Stimulated activated naive CD8-positive, alpha-beta T cell treated with anti-CD3 and anti-CD28 coated beads, Interleukin-15, amount 100 ng/mL, for 72 hours (primary cell): ENCODE measurements around the gene ATP1A1.

Experiments used
- ATAC-seq: fragments of 150-1000 bp; cut with Tn5 transposase; 2 replicates; pipeline ENCODE4 v1.10.0; 2021; ENCODE audit warnings: mild to moderate bottlenecking, moderate library complexity
- DNase-seq, 2 donors: peaks; one replicate each; pipeline ENCODE4 v3.0.0; 2021 to 2022
- H3K27ac Mint-ChIP-seq, 2 donors: one replicate each; pipeline ENCODE4 v1.8.0; 2022; ENCODE audit warnings: mild to moderate bottlenecking in 2 of 2, mixed read lengths in 2 of 2, moderate library complexity in 2 of 2
- H3K27me3 Mint-ChIP-seq: one replicate; pipeline ENCODE4 v1.8.0; 2022; ENCODE audit warnings: mixed read lengths
- H3K4me1 Mint-ChIP-seq: one replicate; pipeline ENCODE4 v1.8.0; 2022; ENCODE audit warnings: mild to moderate bottlenecking, mixed read lengths
- H3K4me3 Mint-ChIP-seq, 2 donors: one replicate each; pipeline ENCODE4 v1.8.0; 2022; ENCODE audit warnings: mild to moderate bottlenecking in 2 of 2, mixed read lengths in 2 of 2, moderate library complexity in 1 of 2
- H3K9me3 Mint-ChIP-seq, 2 donors: one replicate each; pipeline ENCODE4 v1.8.0; 2022; ENCODE audit warnings: mixed read lengths in 2 of 2

Gene ATP1A1

GRCh38 chr1:116407033-116407432 lies 34.0 kb downstream of the ATP1A1 start:
- DNase-seq (no peak), ATAC-seq (no peak)
- Mint-ChIP-seq H3K4me3 (no peak overlapping the region), H3K4me1 (peaks cover 25% of the 10 kb centered on the region), H3K27ac (no peak overlapping the region), H3K27me3 (no peaks in the 10 kb centered on the region), H3K9me3 (no peaks in the 10 kb centered on the region)

DNA sequence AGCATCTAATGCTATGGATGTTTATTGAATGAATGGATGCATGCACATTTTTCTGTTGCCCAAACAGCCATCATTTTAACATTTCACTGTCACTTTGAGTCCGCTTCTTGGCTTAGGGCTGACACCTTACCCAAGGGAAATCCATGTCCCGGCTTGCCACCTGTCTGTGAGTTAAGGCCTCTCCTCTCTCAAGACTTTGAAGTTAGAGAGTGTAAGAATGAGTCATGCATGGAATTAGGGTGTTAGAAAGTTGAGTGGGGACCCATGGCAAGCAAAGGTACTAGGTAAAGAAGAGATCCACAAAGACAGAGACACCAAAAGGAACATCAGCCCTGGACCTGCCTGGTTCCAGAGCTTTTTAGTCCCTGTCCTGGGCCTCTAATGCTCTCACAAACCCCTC lies 35.1 kb downstream of the ATP1A1 start:
- no peak overlapping the region for H3K4me3 Mint-ChIP-seq
- no peak overlapping the region for H3K27ac Mint-ChIP-seq
- no peaks in the 10 kb centered on the region for H3K27me3 Mint-ChIP-seq
- ATAC-seq: no peak
- peaks cover 23% of the 10 kb centered on the region for H3K4me1 Mint-ChIP-seq
- no peaks in the 10 kb centered on the region for H3K9me3 Mint-ChIP-seq
- no peak for DNase-seq

DNA sequence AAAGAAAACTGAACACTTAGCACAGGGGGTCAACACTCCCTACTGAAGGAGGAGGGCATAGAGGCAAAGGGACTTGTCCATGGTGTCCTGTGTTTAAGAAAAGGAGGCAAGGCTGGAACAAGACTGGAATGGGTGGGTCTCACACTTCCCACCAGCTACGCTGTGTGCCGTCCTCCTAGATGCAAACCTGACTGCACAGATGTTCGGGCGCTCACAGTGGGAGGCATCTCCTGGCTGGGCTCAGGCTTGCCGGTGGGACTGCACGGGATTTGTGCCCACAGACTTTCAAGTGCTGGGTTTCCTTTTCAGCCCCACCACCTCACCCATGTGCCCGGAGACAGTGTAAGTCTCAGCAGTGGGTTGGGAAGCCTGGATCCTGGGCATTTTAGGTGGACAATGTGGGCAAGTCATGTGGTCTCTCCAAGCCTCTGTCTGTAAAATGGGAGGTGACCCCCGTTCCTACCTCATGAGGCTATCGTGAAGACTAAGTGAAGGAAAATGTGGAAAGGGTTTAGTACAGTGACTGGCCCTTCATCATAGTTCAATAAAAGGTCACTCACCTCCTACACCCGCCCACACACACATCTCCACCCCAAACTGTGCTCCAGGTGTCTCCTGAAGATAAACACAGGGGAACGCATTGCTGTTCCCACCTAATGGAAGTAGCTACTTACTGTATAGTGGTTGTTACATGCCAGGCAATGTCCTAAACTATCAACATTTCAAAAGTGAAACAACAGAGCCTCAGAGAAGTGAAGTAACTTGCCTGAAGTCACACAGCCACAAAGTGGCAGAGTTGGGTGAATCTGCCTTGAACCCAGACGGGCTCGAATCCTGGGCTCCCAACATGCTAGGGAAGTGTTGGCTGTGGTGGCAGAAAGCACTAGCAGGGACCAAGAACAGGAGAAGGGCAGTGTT lies 36.0 kb downstream of the ATP1A1 start:
- Mint-ChIP-seq H3K4me1 (peaks cover 32% of the 10 kb centered on the region), H3K9me3 (peaks cover 0 to 3% of the 10 kb centered on the region in 2 donors), H3K4me3 (no peak overlapping the region), H3K27ac (peak overlapping the region in 1 of 2 donors; percentile 56), H3K27me3 (no peaks in the 10 kb centered on the region)
- DNase-seq (no peak), ATAC-seq (no peak)

GRCh38 chr1:116409751-116410191 lies 36.7 kb downstream of the ATP1A1 start:
- H3K4me1 Mint-ChIP-seq: peaks cover 39% of the 10 kb centered on the region
- ATAC-seq (no peak), DNase-seq (no peak)
- H3K27ac Mint-ChIP-seq: peak overlapping the region in 1 of 2 donors; percentile 46
- H3K27me3 Mint-ChIP-seq: no peaks in the 10 kb centered on the region
- H3K9me3 Mint-ChIP-seq: peaks cover 0 to 3% of the 10 kb centered on the region in 2 donors
- no peak overlapping the region for H3K4me3 Mint-ChIP-seq

- Mint-ChIP-seq H3K4me3 (no peak overlapping the region), H3K27ac (no peak overlapping the region), H3K9me3 (peaks cover 0 to 3% of the 10 kb centered on the region in 2 donors), H3K27me3 (no peaks in the 10 kb centered on the region), H3K4me1 (peaks cover 60% of the 10 kb centered on the region)
- no peak for ATAC-seq
- DNase-seq: no peak
Observed at GRCh38 chr1:116411784-116412479, 38.9 kb downstream of the ATP1A1 start.

- H3K9me3 Mint-ChIP-seq: peaks cover 0 to 3% of the 10 kb centered on the region in 2 donors
- no peak for ATAC-seq
- no peak overlapping the region for H3K4me3 Mint-ChIP-seq
- no peaks in the 10 kb centered on the region for H3K27me3 Mint-ChIP-seq
- no peak for DNase-seq
- no peak overlapping the region for H3K27ac Mint-ChIP-seq
- peaks cover 65% of the 10 kb centered on the region for H3K4me1 Mint-ChIP-seq
Observed at GRCh38 chr1:116412480-116412798, 39.4 kb downstream of the ATP1A1 start.

GRCh38 chr1:116412898-116413297 lies 39.9 kb downstream of the ATP1A1 start:
- no peaks in the 10 kb centered on the region for H3K27me3 Mint-ChIP-seq
- no peak overlapping the region for H3K4me3 Mint-ChIP-seq
- ATAC-seq (no peak), DNase-seq (no peak)
- peaks cover 0 to 3% of the 10 kb centered on the region in 2 donors for H3K9me3 Mint-ChIP-seq
- H3K27ac Mint-ChIP-seq: no peak overlapping the region
- peaks cover 70% of the 10 kb centered on the region for H3K4me1 Mint-ChIP-seq

DNA sequence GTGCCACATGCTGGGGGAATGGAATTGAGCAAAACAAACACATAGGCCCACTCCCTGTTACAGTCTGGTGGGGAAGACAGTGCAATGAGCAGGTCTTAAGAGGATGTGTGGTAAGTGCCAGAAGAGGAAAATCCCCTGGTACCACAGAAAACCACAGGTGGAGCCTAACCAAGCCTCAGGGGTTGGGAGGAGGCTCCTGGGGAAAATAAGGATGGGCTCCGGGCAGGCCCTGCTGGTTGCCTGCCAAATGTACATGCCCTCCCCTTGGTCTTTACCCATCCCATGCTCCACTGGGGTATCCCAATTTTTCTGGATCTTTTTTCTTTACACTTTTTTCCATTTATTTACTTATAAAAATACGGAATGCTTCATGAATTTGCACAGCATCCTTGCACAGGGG lies 40.4 kb downstream of the ATP1A1 start:
- ATAC-seq: no peak
- H3K27ac Mint-ChIP-seq: no peak overlapping the region
- H3K4me1 Mint-ChIP-seq: peaks cover 68% of the 10 kb centered on the region
- no peak overlapping the region for H3K4me3 Mint-ChIP-seq
- no peak for DNase-seq
- H3K27me3 Mint-ChIP-seq: no peaks in the 10 kb centered on the region
- H3K9me3 Mint-ChIP-seq: peaks cover 0 to 3% of the 10 kb centered on the region in 2 donors

GRCh38 chr1:116414364-116414763 lies 41.3 kb downstream of the ATP1A1 start:
- ATAC-seq (no peak), DNase-seq (no peak)
- H3K27ac Mint-ChIP-seq: no peak overlapping the region
- no peak overlapping the region for H3K4me3 Mint-ChIP-seq
- peaks cover 63% of the 10 kb centered on the region for H3K4me1 Mint-ChIP-seq
- peaks cover 0 to 3% of the 10 kb centered on the region in 2 donors for H3K9me3 Mint-ChIP-seq
- no peaks in the 10 kb centered on the region for H3K27me3 Mint-ChIP-seq

DNA sequence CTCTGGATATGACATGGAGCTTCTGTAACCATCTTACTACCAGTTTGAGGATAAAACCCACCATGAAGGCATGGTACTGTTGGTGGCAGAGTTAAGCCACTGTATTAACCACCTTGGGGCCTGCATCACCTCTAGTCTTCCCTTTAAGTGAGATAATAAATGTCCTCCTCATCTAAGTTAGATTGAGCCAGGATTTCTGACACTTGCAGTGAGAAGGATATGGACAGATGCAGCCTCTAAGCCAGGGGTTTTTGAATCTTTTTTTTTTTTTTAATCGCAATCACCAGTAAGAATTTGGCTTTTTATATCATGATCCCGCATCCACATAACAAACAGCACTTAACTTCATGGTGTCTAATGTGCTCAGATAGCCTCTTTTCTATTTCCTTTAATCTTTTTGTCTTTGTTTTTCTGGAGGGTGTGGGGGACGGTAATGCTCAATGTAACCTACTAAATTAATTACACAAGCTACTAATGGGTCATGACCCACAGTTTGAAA lies 42.2 kb downstream of the ATP1A1 start:
- H3K27ac Mint-ChIP-seq: peak overlapping the region in 1 of 2 donors; percentile 50
- H3K4me3 Mint-ChIP-seq: no peak overlapping the region
- ATAC-seq (no peak), DNase-seq (no peak)
- peaks cover 63% of the 10 kb centered on the region for H3K4me1 Mint-ChIP-seq
- no peaks in the 10 kb centered on the region for H3K27me3 Mint-ChIP-seq
- H3K9me3 Mint-ChIP-seq: peaks cover 0 to 3% of the 10 kb centered on the region in 2 donors

DNA sequence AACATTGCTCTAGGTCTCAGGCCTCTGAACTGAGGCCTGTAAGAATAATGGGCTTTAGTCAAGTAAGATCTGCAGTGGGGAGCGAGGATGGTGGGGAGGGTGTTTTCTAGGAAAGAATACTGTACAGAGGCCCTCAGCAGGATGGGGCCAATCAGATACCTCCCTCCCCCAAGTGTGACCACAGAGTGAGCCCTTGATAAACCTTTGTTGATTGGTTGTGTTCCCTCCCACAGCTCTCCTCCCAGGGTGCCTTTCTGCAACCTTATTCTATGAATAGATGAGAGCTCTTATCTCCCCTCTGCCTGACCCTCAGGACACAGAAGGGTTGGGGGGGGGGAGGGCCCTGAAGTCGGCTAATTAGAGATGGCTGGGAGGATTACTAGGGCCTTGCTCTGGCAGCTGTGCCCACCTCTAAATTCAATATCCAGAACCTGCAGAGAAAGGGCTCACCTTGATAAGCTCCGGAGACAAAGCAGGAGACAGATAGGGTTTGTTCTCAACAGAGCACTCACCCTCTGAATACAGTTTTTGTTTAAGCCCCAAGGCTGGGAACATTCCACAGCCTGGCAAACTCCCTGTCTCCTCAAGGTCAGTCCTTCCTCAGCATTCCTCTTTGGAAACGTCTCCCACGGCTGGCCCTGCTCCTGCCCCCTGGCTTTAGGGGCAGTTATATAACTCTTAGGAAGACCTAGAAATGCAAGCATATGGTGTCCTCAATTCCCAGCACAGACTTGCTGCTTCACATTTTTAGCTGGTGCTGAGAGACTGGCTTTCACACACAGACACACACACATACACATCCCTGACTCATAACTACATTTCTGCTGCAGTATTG lies 42.9 kb downstream of the ATP1A1 start:
- DNase-seq (no peak), ATAC-seq (no peak)
- H3K9me3 Mint-ChIP-seq: peaks cover 0 to 3% of the 10 kb centered on the region in 2 donors
- H3K4me1 Mint-ChIP-seq: peaks cover 63% of the 10 kb centered on the region
- peak overlapping the region in 1 of 2 donors; percentile 50 for H3K27ac Mint-ChIP-seq
- H3K27me3 Mint-ChIP-seq: no peaks in the 10 kb centered on the region
- H3K4me3 Mint-ChIP-seq: no peak overlapping the region

- H3K4me3 Mint-ChIP-seq: peak overlapping the region; percentile 84 to 96
- ATAC-seq (no peak), DNase-seq (no peak)
- H3K27me3 Mint-ChIP-seq: no peaks in the 10 kb centered on the region
- peaks cover 63% of the 10 kb centered on the region for H3K4me1 Mint-ChIP-seq
- peak overlapping the region; percentile 95 to 98 for H3K27ac Mint-ChIP-seq
- peaks cover 0 to 3% of the 10 kb centered on the region in 2 donors for H3K9me3 Mint-ChIP-seq
Observed at GRCh38 chr1:116416854-116417513, 43.9 kb downstream of the ATP1A1 start.

- peak overlapping the region; percentile 84 to 96 for H3K4me3 Mint-ChIP-seq
- DNase-seq: no peak
- H3K9me3 Mint-ChIP-seq: peaks cover 0 to 3% of the 10 kb centered on the region in 2 donors
Observed at GRCh38 chr1:116417678-116418077, 44.6 kb downstream of the ATP1A1 start.

DNA sequence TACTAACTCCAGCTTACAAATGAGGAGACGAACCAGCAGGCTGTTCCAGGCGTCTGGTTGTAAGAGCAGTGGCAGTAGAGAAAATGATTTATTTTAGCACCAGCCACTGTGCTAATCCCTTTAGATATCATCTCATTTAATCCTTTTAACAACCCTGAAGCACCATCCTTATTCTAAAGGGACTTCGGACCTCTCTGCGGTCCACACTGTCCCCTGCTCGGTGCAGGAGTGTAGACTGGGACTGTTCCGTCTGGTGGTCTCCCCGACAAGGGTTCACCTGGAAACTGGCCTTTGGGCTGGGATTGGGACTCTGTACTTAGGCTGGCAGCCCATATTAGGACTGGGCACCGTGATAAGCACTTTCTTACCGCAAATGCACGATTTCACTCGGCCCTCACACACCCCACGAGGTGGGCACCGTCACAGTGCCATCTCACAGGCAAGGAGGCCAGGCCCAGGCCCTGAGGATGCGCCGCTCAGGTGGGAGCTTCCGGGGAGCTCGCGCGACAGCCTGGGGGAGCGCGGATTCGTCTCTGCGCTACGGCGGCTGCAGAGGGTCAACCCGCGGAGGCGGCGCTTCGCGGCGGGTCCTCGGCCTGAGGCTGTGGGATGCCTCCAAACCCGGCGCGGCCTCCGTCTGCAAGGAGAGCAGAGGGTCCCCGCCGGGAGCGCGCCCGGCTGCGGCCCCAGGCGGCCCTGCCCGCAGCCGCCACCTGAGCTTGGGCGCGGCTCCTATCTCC lies 45.2 kb downstream of the ATP1A1 start:
- Mint-ChIP-seq H3K27ac (peak overlapping the region; percentile 95 to 98), H3K27me3 (no peaks in the 10 kb centered on the region), H3K4me1 (peaks cover 57% of the 10 kb centered on the region), H3K4me3 (peak overlapping the region; percentile 84 to 96), H3K9me3 (peaks cover 0 to 3% of the 10 kb centered on the region in 2 donors)
- ATAC-seq (peak; percentile 97), DNase-seq (peak; percentile 88 to 92)

More at GRCh38 chr1:116417678-116418077, 44.6 kb downstream of the ATP1A1 start:
- Mint-ChIP-seq H3K27ac (peak overlapping the region; percentile 95 to 98), H3K4me1 (peaks cover 63% of the 10 kb centered on the region), H3K27me3 (no peaks in the 10 kb centered on the region)
- ATAC-seq: no peak
